ENCODE measurements around the gene KSR1. TPM values are rescaled to one million over a fixed set of nuclear protein-coding genes. Genes with fewer than 3 reads are reported as not detected.

KSR1 gene
- polyA plus RNA-seq, 1 of the 3 experiments (the other 2 are of a cell fraction): 7.5 TPM

DNA sequence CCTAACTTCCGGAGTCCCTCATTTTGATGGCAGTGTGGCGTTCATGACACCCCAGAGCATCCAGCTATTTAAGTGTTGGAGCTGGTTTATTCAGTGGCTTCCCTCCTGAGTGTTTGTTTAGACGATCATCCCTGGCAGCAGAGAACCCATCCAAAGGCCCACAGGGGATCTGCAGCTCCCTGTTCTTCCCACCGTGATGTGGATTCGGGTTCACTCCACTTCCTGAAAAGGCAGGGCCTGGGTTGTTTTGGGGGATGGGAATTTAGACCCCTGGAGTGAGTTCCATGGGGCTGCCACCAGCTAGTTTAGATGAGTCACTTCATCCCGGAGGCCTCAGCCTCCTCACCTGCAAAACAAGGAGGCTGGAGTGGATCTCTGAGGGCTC lies 2.3 kb downstream of the KSR1 start:
- ChIA-PET POLR2A (no interaction called here), CTCF (interaction anchor here (0.9 to 10.9 kb wide), 9 partner anchors 17 to 221 kb away, joined by 3 to 222 read pairs (median 4); no protein-coding TSS in a partner anchor)

GRCh38 chr17:27459433-27459832 lies 3.2 kb downstream of the KSR1 start:
- CTCF ChIA-PET: interaction anchor here (1.2 to 10.9 kb wide), 4 partner anchors 110 to 195 kb away, joined by 4 to 222 read pairs (median 4); no protein-coding TSS in a partner anchor
- H4K20me1 ChIP-seq (ENCODE audit: insufficient read depth): peaks cover 11% of the 10 kb centered on the region; the same call in 1 of the 2 replicates
- 67% methylated on average over 5 of the region's 7 CpGs for WGBS (ENCODE audit: low lambda C conversion rate)

More for the DNA sequence above, 2.3 kb downstream of the KSR1 start:
- Histone ChIP-seq H3K4me2 (peak overlapping the region; percentile 95), H4K20me1 (ENCODE audit: insufficient read depth) (peaks cover 11% of the 10 kb centered on the region; the same call in 1 of the 2 replicates), H3K9me3 (no peaks in the 10 kb centered on the region), H3K9ac (no peak overlapping the region), H3K36me3 (replicated peaks in 1 of 2; ENCODE audit: control insufficient read depth in 1 of 2, insufficient read depth in 2 of 2, low read length in 1 of 2) (no peaks in the 10 kb centered on the region), H2AFZ (ENCODE audit: low read depth) (no peak overlapping the region), H3K4me3 (ENCODE audit: low read depth in 2 of 2, low read length in 1 of 2) (peak overlapping the region in 1 of 2 experiments; percentile 12; a peak in 1 of 4 replicates), H3K27ac (ENCODE audit: low read depth in 2 of 2, low read length in 1 of 2) (no peak overlapping the region; a peak in 1 of 4 replicates), H3K79me2 (ENCODE audit: insufficient read depth) (peaks cover 9% of the 10 kb centered on the region; the same call in 1 of the 2 replicates), H3F3A (replicated peaks; ENCODE audit: insufficient read depth) (peaks cover 6% of the 10 kb centered on the region), H3K4me1 (ENCODE audit: control insufficient read depth in 1 of 2, insufficient read depth in 2 of 2, low read depth in 1 of 2, low read length in 1 of 2) (peaks cover 8 to 47% of the 10 kb centered on the region in 2 experiments), H3K27me3 (ENCODE audit: insufficient read depth) (no peaks in the 10 kb centered on the region), H3K9me2 (no peaks in the 10 kb centered on the region)
- TF ChIP-seq EP300 (IDR thresholded peaks at IDR 0.05; ENCODE audit: borderline replicate concordance in 1 of 2, low read depth in 1 of 2, low read length in 1 of 2): no peak
- TF ChIP-seq POLR2AphosphoS5 (IDR thresholded peaks at IDR 0.05; ENCODE audit: low read depth, low read length): no peak
- TF ChIP-seq RCOR1 (IDR thresholded peaks at IDR 0.05; ENCODE audit: low read length): no peak
- no peak for TF ChIP-seq NRF1 (IDR thresholded peaks at IDR 0.05; ENCODE audit: low read depth, low read length)
- TF ChIP-seq EZH2phosphoT487 (IDR thresholded peaks at IDR 0.05; ENCODE audit: borderline replicate concordance, low read depth): no peak
- no peak for TF ChIP-seq NFIC (IDR thresholded peaks at IDR 0.05; ENCODE audit: borderline replicate concordance)
- TF ChIP-seq TCF12 (IDR thresholded peaks at IDR 0.05): no peak
- WGBS (ENCODE audit: low lambda C conversion rate): 67% methylated on average over 4 of the region's 6 CpGs
- no peak for DNase-seq

More at GRCh38 chr17:27459433-27459832, 3.2 kb downstream of the KSR1 start:
- Histone ChIP-seq H3K9me2 (no peaks in the 10 kb centered on the region), H3K4me1 (ENCODE audit: control insufficient read depth in 1 of 2, insufficient read depth in 2 of 2, low read depth in 1 of 2, low read length in 1 of 2) (peaks cover 8 to 47% of the 10 kb centered on the region in 2 experiments), H3K4me3 (ENCODE audit: low read depth in 2 of 2, low read length in 1 of 2) (no peak overlapping the region), H3K9ac (no peak overlapping the region), H3F3A (replicated peaks; ENCODE audit: insufficient read depth) (peaks cover 6% of the 10 kb centered on the region), H3K27ac (ENCODE audit: low read depth in 2 of 2, low read length in 1 of 2) (peak overlapping the region in 1 of 2 experiments; percentile 56; a peak in 1 of 4 replicates), H3K79me2 (ENCODE audit: insufficient read depth) (peaks cover 12% of the 10 kb centered on the region; the same call in 1 of the 2 replicates), H3K27me3 (ENCODE audit: insufficient read depth) (no peaks in the 10 kb centered on the region), H3K9me3 (no peaks in the 10 kb centered on the region), H3K36me3 (replicated peaks in 1 of 2; ENCODE audit: control insufficient read depth in 1 of 2, insufficient read depth in 2 of 2, low read length in 1 of 2) (no peaks in the 10 kb centered on the region), H2AFZ (ENCODE audit: low read depth) (no peak overlapping the region), H3K4me2 (no peak overlapping the region)
- POLR2A ChIA-PET: no interaction called here
- TF ChIP-seq FOSL2 (IDR thresholded peaks at IDR 0.05; ENCODE audit: borderline replicate concordance, low read depth) (no peak), TCF12 (IDR thresholded peaks at IDR 0.05) (no peak), RXRA (IDR thresholded peaks at IDR 0.05; ENCODE audit: borderline replicate concordance, low read depth) (no peak), USF1 (IDR thresholded peaks at IDR 0.05; ENCODE audit: borderline replicate concordance, low read depth) (no peak), GATA2 (CRISPR knock-in tag; IDR thresholded peaks at IDR 0.05) (peak; percentile 70), ELF1 (IDR thresholded peaks at IDR 0.05) (no peak), TEAD4 (IDR thresholded peaks at IDR 0.05; ENCODE audit: borderline replicate concordance, insufficient read depth) (no peak)
- TF ChIP-seq, protein P1, sequence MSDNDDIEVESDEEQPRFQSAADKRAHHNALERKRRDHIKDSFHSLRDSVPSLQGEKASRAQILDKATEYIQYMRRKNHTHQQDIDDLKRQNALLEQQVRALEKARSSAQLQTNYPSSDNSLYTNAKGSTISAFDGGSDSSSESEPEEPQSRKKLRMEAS (IDR thresholded peaks at IDR 0.05; ENCODE audit: low read depth): no peak
- peak; percentile 37 for DNase-seq
